Astrocyte of the spinal cord (primary cell): ENCODE data around the gene ABLIM1.
A peak's percentile ranks its signal among the peaks of the same experiment; 100 is the strongest.

Source experiments
- DNase-seq: peaks from one replicate; pipeline ENCODE4 v3.0.0; 2011; ENCODE audit warnings: low read depth, low spot score
- H3K4me3 ChIP-seq: 2 replicates; pipeline ENCODE4 v1.5.1; 2011; ENCODE audit warnings: low read depth, mild to moderate bottlenecking, low read length, moderate library complexity
- in situ Hi-C: cut with HindIII; loops from 2 replicates; pipeline ENCODE4 v1.10.0; 2017; ENCODE audit warnings: low sequenced_read_pairs
- TF ChIP-seq, protein P1 (sequence below): IDR thresholded peaks from 2 replicates; pipeline ENCODE4 v1.5.1; 2012; ENCODE audit warnings: low read depth, mild to moderate bottlenecking, low read length, inconsistent platforms

ABLIM1 gene

GRCh38 chr10:114628106-114628505 lies 30.0 kb downstream of the ABLIM1 start:
- no peak for DNase-seq
- TF ChIP-seq, protein P1, sequence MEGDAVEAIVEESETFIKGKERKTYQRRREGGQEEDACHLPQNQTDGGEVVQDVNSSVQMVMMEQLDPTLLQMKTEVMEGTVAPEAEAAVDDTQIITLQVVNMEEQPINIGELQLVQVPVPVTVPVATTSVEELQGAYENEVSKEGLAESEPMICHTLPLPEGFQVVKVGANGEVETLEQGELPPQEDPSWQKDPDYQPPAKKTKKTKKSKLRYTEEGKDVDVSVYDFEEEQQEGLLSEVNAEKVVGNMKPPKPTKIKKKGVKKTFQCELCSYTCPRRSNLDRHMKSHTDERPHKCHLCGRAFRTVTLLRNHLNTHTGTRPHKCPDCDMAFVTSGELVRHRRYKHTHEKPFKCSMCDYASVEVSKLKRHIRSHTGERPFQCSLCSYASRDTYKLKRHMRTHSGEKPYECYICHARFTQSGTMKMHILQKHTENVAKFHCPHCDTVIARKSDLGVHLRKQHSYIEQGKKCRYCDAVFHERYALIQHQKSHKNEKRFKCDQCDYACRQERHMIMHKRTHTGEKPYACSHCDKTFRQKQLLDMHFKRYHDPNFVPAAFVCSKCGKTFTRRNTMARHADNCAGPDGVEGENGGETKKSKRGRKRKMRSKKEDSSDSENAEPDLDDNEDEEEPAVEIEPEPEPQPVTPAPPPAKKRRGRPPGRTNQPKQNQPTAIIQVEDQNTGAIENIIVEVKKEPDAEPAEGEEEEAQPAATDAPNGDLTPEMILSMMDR, result no peak
- in situ Hi-C loops, result no loop called here
- H3K4me3 ChIP-seq, result no peak overlapping the region

DNA sequence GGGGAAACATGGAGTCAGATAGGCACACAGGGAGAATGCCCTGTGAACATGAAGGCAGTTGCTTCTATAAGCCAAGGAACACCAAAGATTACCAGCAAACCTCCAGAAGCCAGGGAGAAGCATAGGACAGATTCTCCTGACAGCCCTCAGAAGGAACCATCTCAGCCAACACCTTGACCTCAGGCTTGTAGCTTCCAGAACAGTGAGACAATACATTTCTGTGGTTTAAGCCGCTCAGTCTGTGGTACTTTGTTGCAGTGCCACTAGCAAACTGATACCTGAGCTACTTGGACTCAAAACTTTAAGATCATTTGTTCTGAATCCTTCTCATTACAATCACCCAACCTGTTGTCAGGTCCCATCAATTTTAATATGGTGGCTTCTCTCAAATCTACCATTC lies 31.2 kb downstream of the ABLIM1 start:
- no peak overlapping the region for H3K4me3 ChIP-seq
- DNase-seq, result peak; percentile 29
- TF ChIP-seq, protein P1, result no peak
- in situ Hi-C loops, result no loop called here

- in situ Hi-C loops, result no loop called here
- DNase-seq, result no peak
- H3K4me3 ChIP-seq, result no peak overlapping the region
- TF ChIP-seq, protein P1, result no peak
These were observed 32.9 kb downstream of the ABLIM1 start for GRCh38 chr10:114624951-114625780.

- DNase-seq, result no peak
- in situ Hi-C loops, result no loop called here
- H3K4me3 ChIP-seq, result no peak overlapping the region
- TF ChIP-seq, protein P1, result no peak
These were observed 33.7 kb downstream of the ABLIM1 start for GRCh38 chr10:114624422-114624821.

- TF ChIP-seq, protein P1, result no peak
- in situ Hi-C loops, result no loop called here
- H3K4me3 ChIP-seq, result no peak overlapping the region
- peak; percentile 93 for DNase-seq
These were observed 34.3 kb downstream of the ABLIM1 start for GRCh38 chr10:114623661-114624294.

- no peak overlapping the region for H3K4me3 ChIP-seq
- TF ChIP-seq, protein P1, result no peak
- in situ Hi-C loops, result no loop called here
These were observed 34.9 kb downstream of the ABLIM1 start for GRCh38 chr10:114623155-114623554.

More at GRCh38 chr10:114623155-114623554, 34.9 kb downstream of the ABLIM1 start:
- DNase-seq, result no peak
